Trophoblast cell (in vitro differentiated cells and primary cell): ENCODE results near the gene CORO2B.

ENCODE experiments used
- DNase-seq, 2 donors: peaks; one replicate each; pipeline ENCODE4 v3.0.0-alpha.2; 2016
- H2AFZ ChIP-seq: 2 replicates; pipeline ENCODE4 v1.6.1; 2013; ENCODE audit warnings: low read length, moderate library complexity, mild to moderate bottlenecking; ENCODE audit not compliant: insufficient read depth, poor library complexity
- H2AK5ac ChIP-seq: 2 replicates; pipeline ENCODE4 v1.6.1; 2013; ENCODE audit warnings: mild to moderate bottlenecking, low read length
- H2BK120ac ChIP-seq: 2 replicates; pipeline ENCODE4 v1.6.1; 2013; ENCODE audit warnings: low read length, mild to moderate bottlenecking, moderate library complexity; ENCODE audit not compliant: insufficient read depth, poor library complexity
- H2BK12ac ChIP-seq: 2 replicates; pipeline ENCODE4 v1.6.1; 2013; ENCODE audit warnings: mild to moderate bottlenecking, low read length, moderate library complexity
- H2BK5ac ChIP-seq: 2 replicates; pipeline ENCODE4 v1.6.1; 2013; ENCODE audit warnings: low read length, low read depth, moderate library complexity, mild to moderate bottlenecking; ENCODE audit not compliant: poor library complexity
- H3K14ac ChIP-seq: 2 replicates; pipeline ENCODE4 v1.6.1; 2013; ENCODE audit warnings: mild to moderate bottlenecking, low read length
- H3K18ac ChIP-seq: 2 replicates; pipeline ENCODE4 v1.6.1; 2013; ENCODE audit warnings: mild to moderate bottlenecking, low read length
- H3K23ac ChIP-seq: 2 replicates; pipeline ENCODE4 v1.6.1; 2013; ENCODE audit warnings: low read length
- H3K27ac ChIP-seq: 2 replicates; pipeline ENCODE4 v1.5.1; 2013; ENCODE audit warnings: low read depth, mild to moderate bottlenecking, inconsistent platforms, low read length, moderate library complexity
- H3K27me3 ChIP-seq: 2 replicates; pipeline ENCODE4 v1.6.1; 2013; ENCODE audit warnings: inconsistent platforms, mild to moderate bottlenecking, low read length, moderate library complexity; ENCODE audit not compliant: insufficient read depth
- H3K36me3 ChIP-seq, 2 experiments: 1 replicate in 1 of 2; 2 replicates in 1 of 2; pipeline ENCODE4 v1.6.1; 2013; ENCODE audit warnings: low read length in 2 of 2, mild to moderate bottlenecking in 2 of 2, moderate library complexity in 1 of 2; ENCODE audit not compliant: insufficient read depth in 2 of 2, control insufficient read depth in 1 of 2
- H3K4ac ChIP-seq: 2 replicates; pipeline ENCODE4 v1.6.1; 2013; ENCODE audit warnings: low read depth, mild to moderate bottlenecking, low read length, moderate library complexity
- H3K4me1 ChIP-seq, 2 experiments: 1 replicate in 1 of 2; 2 replicates in 1 of 2; pipeline ENCODE4 v1.6.1; 2013; ENCODE audit warnings: low read length in 2 of 2, mild to moderate bottlenecking in 2 of 2, moderate library complexity in 1 of 2; ENCODE audit not compliant: insufficient read depth in 2 of 2, control insufficient read depth in 1 of 2
- H3K4me2 ChIP-seq: 2 replicates; pipeline ENCODE4 v1.6.1; 2013; ENCODE audit warnings: inconsistent platforms, mild to moderate bottlenecking, low read length, moderate library complexity
- H3K4me3 ChIP-seq: 2 replicates; pipeline ENCODE4 v1.5.1; 2013; ENCODE audit warnings: mild to moderate bottlenecking, low read depth, low read length, inconsistent platforms
- H3K79me1 ChIP-seq: one replicate; pipeline ENCODE4 v1.6.1; 2013; ENCODE audit warnings: low read length
- H3K79me2 ChIP-seq: 2 replicates; pipeline ENCODE4 v1.6.1; 2013; ENCODE audit warnings: low read length, mild to moderate bottlenecking; ENCODE audit not compliant: control insufficient read depth, insufficient read depth, poor library complexity
- H3K9ac ChIP-seq: 2 replicates; pipeline ENCODE4 v1.6.1; 2013; ENCODE audit warnings: mild to moderate bottlenecking, low read length
- H3K9me3 ChIP-seq: 2 replicates; pipeline ENCODE4 v1.6.1; 2013; ENCODE audit warnings: low read depth, mild to moderate bottlenecking, control low read depth, inconsistent platforms, low read length; ENCODE audit not compliant: insufficient read depth
- H4K12ac ChIP-seq: 2 replicates; pipeline ENCODE4 v1.6.1; 2013; ENCODE audit warnings: low read depth, mild to moderate bottlenecking, low read length, moderate library complexity
- H4K8ac ChIP-seq: 2 replicates; pipeline ENCODE4 v1.6.1; 2013; ENCODE audit warnings: low read depth, mild to moderate bottlenecking, low read length, moderate library complexity
- H4K91ac ChIP-seq: one replicate; pipeline ENCODE4 v1.6.1; 2013; ENCODE audit warnings: low read depth, mild to moderate bottlenecking, low read length, moderate library complexity
- whole genome bisulfite sequencing: extraction: QIAGEN DNeasy Blood & Tissue Kit; methylation state at CpG from one replicate; pipeline ENCODE4 v1.1.7; 2013; ENCODE audit warnings: missing lambda C conversion rate; ENCODE audit not compliant: insufficient read length, insufficient coverage; ENCODE audit errors: extremely low coverage; 5-methylcytosine and 5-hydroxymethylcytosine counted together

CORO2B gene

DNA sequence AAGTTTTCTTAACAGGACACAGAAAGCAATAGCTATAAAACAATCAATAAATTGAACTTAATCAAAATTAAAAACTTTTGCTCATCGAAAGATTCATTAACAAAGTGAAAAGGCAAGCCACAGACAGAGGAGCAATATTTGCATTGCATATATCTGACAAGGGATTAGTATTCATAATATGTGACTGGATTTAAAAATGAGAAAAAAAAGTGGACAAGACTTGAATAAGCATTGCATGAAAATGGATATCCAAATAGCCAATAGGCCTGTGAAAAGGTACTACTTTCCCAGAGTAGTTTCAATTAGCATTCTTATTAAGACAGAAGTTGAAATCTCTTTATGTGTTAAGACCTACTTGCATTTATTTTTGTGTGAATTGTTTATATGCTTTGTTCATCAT, 84.7 kb downstream of the CORO2B start:
- no peak overlapping the region for H3K9ac ChIP-seq
- no peak overlapping the region for H3K4me2 ChIP-seq
- H3K27ac ChIP-seq: no peak overlapping the region
- H3K14ac ChIP-seq: no peak overlapping the region
- H2BK5ac ChIP-seq: no peak overlapping the region
- no peaks in the 10 kb centered on the region for H3K27me3 ChIP-seq
- H3K4me3 ChIP-seq: no peak overlapping the region
- no peaks in the 10 kb centered on the region for H3K9me3 ChIP-seq
- H4K91ac ChIP-seq: no peak overlapping the region
- no peaks in the 10 kb centered on the region for H3K4me1 ChIP-seq
- no peak overlapping the region for H2AK5ac ChIP-seq
- H3K23ac ChIP-seq: no peak overlapping the region
- no peaks in the 10 kb centered on the region for H3K79me2 ChIP-seq
- no peaks in the 10 kb centered on the region for H3K79me1 ChIP-seq
- no CpG with 5 or more reads among the region's 1 CpG for WGBS
- H2BK12ac ChIP-seq: no peak overlapping the region
- no peak overlapping the region for H2BK120ac ChIP-seq
- H4K8ac ChIP-seq: no peak overlapping the region
- no peak overlapping the region for H3K4ac ChIP-seq
- no peak for DNase-seq
- no peaks in the 10 kb centered on the region for H3K36me3 ChIP-seq
- H2AFZ ChIP-seq: no peak overlapping the region
- no peak overlapping the region for H3K18ac ChIP-seq
- no peak overlapping the region for H4K12ac ChIP-seq

DNA sequence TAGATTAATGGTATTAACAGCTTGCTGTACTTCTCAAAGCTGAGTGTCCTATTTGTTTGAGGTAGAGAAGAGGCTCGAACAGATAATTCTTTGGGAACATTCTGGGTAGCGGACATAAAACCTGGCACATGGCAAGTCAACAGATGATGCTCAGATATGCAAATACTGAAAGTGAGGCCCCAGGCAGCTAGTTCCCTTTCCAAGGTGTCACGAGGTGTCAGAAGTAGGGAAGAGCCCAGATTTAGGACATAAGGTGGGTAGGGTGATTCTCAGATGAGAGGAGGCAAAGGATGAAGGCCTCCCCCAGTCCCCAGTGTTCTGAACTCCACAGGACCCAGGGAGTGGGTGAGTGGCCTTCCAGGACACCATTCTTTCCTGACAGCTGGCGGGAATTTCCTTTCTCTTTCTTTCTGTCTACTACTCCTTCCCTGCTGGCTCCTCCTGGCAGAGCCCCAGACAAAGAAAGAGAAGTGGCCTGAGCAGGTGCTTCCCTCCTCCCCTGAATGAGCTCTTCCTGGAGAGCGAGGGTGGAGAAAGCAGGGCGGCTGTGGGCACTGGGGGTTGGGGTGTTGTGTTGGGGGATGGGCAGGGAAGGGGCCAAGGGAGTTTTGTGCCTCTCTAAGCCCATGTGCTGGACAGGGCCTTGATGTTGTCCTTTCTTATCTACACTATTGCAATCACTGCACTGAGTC, 87.5 kb downstream of the CORO2B start:
- no peak overlapping the region for H2AK5ac ChIP-seq
- H2BK5ac ChIP-seq: no peak overlapping the region
- H2AFZ ChIP-seq: no peak overlapping the region
- H3K79me1 ChIP-seq: no peaks in the 10 kb centered on the region
- H3K18ac ChIP-seq: no peak overlapping the region
- H3K4me3 ChIP-seq: no peak overlapping the region
- no peak overlapping the region for H4K91ac ChIP-seq
- H3K4ac ChIP-seq: no peak overlapping the region
- H2BK12ac ChIP-seq: no peak overlapping the region
- DNase-seq: no peak
- no peaks in the 10 kb centered on the region for H3K9me3 ChIP-seq
- H3K4me2 ChIP-seq: no peak overlapping the region
- H3K27ac ChIP-seq: no peak overlapping the region
- H3K79me2 ChIP-seq: no peaks in the 10 kb centered on the region
- H2BK120ac ChIP-seq: no peak overlapping the region
- H4K8ac ChIP-seq: no peak overlapping the region
- H3K14ac ChIP-seq: no peak overlapping the region
- no peaks in the 10 kb centered on the region for H3K27me3 ChIP-seq
- H3K23ac ChIP-seq: no peak overlapping the region
- H3K9ac ChIP-seq: no peak overlapping the region
- H4K12ac ChIP-seq: no peak overlapping the region
- no CpG with 5 or more reads among the region's 6 CpGs for WGBS
- no peaks in the 10 kb centered on the region for H3K4me1 ChIP-seq
- H3K36me3 ChIP-seq: no peaks in the 10 kb centered on the region

DNA sequence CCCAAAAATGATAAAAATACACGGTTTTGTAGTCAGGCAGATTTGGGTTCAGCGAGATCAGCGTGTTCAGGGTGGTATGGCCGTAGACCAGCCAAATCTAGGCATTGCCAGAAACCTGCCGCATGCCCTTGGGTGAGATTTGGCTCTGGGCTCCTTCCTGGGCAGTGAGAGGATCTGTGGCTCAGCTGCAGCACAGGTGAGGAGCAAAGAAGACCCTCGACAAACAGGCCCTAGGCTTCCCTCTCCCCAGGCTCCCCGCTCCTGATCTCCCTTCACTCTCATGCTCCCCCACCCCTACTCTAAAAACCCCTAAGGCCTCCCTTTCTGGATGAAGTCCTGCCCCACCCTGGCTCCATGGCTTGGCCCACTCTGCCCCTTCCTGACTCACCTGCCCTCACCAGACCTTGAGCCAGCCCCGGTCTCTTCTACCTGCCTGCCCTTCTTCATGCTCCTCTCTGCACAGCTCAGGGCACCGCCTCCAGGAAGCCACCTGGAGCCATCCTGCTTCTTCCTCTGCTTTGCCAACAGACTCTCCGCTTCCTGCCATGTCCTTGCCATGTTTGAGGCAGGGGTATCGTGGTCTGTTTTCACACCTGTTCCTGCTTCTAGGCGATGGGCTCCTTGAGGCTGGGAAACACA, 88.1 kb downstream of the CORO2B start:
- WGBS: no CpG with 5 or more reads among the region's 12 CpGs
- Histone ChIP-seq H3K9ac (no peak overlapping the region), H3K36me3 (no peaks in the 10 kb centered on the region), H3K23ac (no peak overlapping the region), H3K4me1 (no peaks in the 10 kb centered on the region), H4K8ac (no peak overlapping the region), H4K91ac (no peak overlapping the region), H3K18ac (no peak overlapping the region), H3K27ac (no peak overlapping the region), H4K12ac (no peak overlapping the region), H2AFZ (no peak overlapping the region), H3K4me3 (no peak overlapping the region), H3K9me3 (no peaks in the 10 kb centered on the region), H3K14ac (no peak overlapping the region), H2BK5ac (no peak overlapping the region), H3K27me3 (no peaks in the 10 kb centered on the region), H2BK12ac (no peak overlapping the region), H2BK120ac (no peak overlapping the region), H3K79me2 (no peaks in the 10 kb centered on the region), H3K4ac (no peak overlapping the region), H3K79me1 (no peaks in the 10 kb centered on the region), H3K4me2 (no peak overlapping the region), H2AK5ac (no peak overlapping the region)
- DNase-seq: no peak

DNA sequence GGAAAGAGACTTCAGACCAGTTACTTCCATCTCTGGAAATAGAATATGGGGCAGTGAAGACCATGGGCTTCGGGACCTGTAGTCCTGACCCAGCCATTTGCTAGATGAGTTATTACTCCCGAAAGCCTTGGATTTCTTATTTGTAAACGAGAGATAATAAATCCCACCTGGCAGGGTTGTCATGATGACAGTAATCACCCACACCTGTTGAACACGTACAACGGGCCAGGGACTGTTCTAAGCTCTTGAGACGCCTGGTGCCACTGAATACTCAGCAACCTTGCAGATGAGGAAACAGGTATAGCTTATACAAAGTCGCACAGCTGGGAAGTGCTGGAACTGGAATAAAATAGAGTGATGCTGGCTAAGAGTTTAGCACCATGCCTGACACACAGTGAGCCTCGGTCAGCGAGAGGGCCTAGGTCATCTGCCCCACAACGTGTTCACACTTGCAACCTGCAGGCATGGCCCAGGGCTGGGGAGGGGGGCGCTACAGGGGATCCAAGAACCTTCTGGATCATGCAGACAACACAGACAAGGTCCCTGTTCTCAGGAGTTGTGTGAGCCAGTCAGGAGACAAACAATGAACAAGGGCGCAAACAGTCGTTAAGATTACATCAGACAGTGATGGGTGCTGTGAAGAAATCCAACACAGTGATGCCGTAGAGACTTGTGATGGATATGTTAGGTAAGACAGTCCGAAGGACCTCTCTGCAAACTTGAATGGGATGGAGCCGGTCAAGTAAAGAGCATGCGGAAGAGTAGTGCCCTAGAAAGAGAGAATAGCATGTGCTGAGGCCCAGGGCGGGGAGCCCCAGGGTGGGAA, 89.2 kb downstream of the CORO2B start:
- Histone ChIP-seq H3K27ac (no peak overlapping the region), H3K79me1 (no peaks in the 10 kb centered on the region), H3K79me2 (no peaks in the 10 kb centered on the region), H2BK120ac (no peak overlapping the region), H3K9me3 (no peaks in the 10 kb centered on the region), H2BK12ac (no peak overlapping the region), H3K27me3 (no peaks in the 10 kb centered on the region), H3K9ac (no peak overlapping the region), H2BK5ac (no peak overlapping the region), H4K12ac (no peak overlapping the region), H3K23ac (no peak overlapping the region), H4K91ac (no peak overlapping the region), H3K4ac (no peak overlapping the region), H3K4me1 (no peaks in the 10 kb centered on the region), H3K4me2 (no peak overlapping the region), H3K18ac (no peak overlapping the region), H2AK5ac (no peak overlapping the region), H3K4me3 (no peak overlapping the region), H2AFZ (no peak overlapping the region), H3K36me3 (no peaks in the 10 kb centered on the region), H4K8ac (no peak overlapping the region), H3K14ac (no peak overlapping the region)
- WGBS: no CpG with 5 or more reads among the region's 18 CpGs
- no peak for DNase-seq
